ENCODE results near the gene RHD.
"Not testable (repeated sequence)": the region's sequence is repeated elsewhere in the genome, so short reads cannot be mapped to it uniquely, and the experiment has no call there.

- TF ChIP-seq ESRRA (CRISPR knock-in tag; IDR thresholded peaks at IDR 0.05; ENCODE audit: borderline replicate concordance); CTCF (IDR thresholded peaks at IDR 0.05); ATF1 (CRISPR knock-in tag; IDR thresholded peaks at IDR 0.05); ARID4B (CRISPR knock-in tag; IDR thresholded peaks at IDR 0.05; ENCODE audit: borderline replicate concordance); MYBL2 (CRISPR knock-in tag; IDR thresholded peaks at IDR 0.05); EMX1 (CRISPR knock-in tag; IDR thresholded peaks at IDR 0.05): not testable (repeated sequence)
Observed at GRCh38 chr1:25275648-25276047, 3.3 kb downstream of the RHD start.

Measured in WTC11 (cell line).